ENCODE data around the gene UTP14C. TPM values are rescaled to one million over a fixed set of nuclear protein-coding genes. Genes with fewer than 3 reads are reported as not detected.
A peak's percentile ranks its signal among the peaks of the same experiment; 100 is the strongest.

Gene UTP14C, protein sequence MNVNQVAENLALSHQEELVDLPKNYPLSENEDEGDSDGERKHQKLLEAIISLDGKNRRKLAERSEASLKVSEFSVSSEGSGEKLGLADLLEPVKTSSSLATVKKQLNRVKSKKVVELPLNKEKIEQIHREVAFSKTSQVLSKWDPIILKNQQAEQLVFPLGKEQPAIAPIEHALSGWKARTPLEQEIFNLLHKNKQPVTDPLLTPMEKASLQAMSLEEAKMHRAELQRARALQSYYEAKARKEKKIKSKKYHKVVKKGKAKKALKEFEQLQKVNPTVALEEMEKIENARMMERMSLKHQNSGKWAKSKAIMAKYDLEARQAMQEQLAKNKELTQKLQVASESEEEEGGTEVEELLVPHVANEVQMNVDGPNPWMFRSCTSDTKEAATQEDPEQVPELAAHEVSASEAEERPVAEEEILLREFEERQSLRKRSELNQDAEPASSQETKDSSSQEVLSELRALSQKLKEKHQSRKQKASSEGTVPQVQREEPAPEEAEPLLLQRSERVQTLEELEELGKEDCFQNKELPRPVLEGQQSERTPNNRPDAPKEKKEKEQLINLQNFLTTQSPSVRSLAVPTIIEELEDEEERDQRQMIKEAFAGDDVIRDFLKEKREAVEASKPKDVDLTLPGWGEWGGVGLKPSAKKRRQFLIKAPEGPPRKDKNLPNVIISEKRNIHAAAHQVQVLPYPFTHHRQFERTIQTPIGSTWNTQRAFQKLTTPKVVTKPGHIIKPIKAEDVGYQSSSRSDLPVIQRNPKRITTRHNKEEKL
- total RNA-seq (2021; ENCODE audit: unreplicated experiment) (9.0 TPM), Bru-seq, nascent RNA (percentile 72 among the genes with signal in this experiment), BruChase-seq, experiment 1, labeled RNA remaining after a 6-hour chase (percentile 93 among the genes with signal in this experiment), BruChase-seq, experiment 2, labeled RNA remaining after a 2-hour chase (percentile 94 among the genes with signal in this experiment)
- 3.0 and 3.8 TPM in 2 replicates for polyA plus RNA-seq (2012)
- long read RNA-seq, partial matches to known transcripts = 0 of 1 reads
- long read RNA-seq, other reads (novel, unspliced or antisense) = 1 of 1 reads

DNA sequence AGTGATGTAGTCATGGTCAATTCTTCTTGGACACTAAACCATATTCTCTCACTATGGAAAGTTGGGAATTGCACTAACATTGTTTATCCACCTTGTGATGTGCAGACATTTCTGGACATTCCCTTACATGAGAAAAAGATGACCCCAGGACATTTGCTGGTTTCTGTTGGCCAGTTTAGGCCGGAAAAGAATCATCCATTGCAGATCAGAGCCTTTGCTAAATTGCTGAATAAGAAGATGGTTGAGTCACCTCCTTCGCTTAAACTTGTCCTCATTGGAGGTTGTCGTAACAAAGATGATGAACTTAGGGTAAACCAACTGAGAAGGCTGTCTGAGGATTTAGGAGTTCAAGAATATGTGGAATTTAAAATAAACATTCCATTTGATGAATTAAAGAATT lies at the start of gene UTP14C:
Gene UTP14C, plus strand, starts transcription at position 211 of the 400 bp plus-strand sequence. CDS start 4,114 bp downstream, outside the sequence.
- POLR2A ChIA-PET = no interaction called here
- Histone ChIP-seq H3K4me2 (ENCODE audit: low read length) (no peak within 1 kb of the TSS), H3K9me2 (ENCODE audit: insufficient read depth) (no peaks in the 10 kb centered on the region), H3K79me2 (ENCODE audit: insufficient read depth, low read length) (peaks cover 7% of the 10 kb centered on the region; the same call in 1 of the 2 replicates), H2AFZ (ENCODE audit: low read depth, low read length, poor library complexity, severe bottlenecking) (no peak within 1 kb of the TSS), H3K27me3 (ENCODE audit: insufficient read depth, low read length) (no peaks in the 10 kb centered on the region), H3K4me1 (ENCODE audit: control insufficient read depth in 1 of 2, insufficient read depth in 2 of 2, low read length in 2 of 2) (no peaks in the 10 kb centered on the region), H3K9ac (ENCODE audit: low read length) (no peak within 1 kb of the TSS), H3K9me3 (ENCODE audit: control insufficient read depth in 1 of 2, insufficient read depth in 1 of 2, low read depth in 1 of 2, low read length in 2 of 2) (no peaks in the 10 kb centered on the region), H3K36me3 (ENCODE audit: control insufficient read depth in 1 of 2, insufficient read depth in 2 of 2, low read length in 2 of 2) (peaks cover 15% of the 10 kb centered on the region in 2 experiments; a peak in 3 of 4 replicates), H4K20me1 (ENCODE audit: insufficient read depth) (no peaks in the 10 kb centered on the region), H3K27ac (ENCODE audit: low read depth, low read length) (no peak within 1 kb of the TSS), H3K4me3 (replicated peaks in 1 of 2; ENCODE audit: low read depth in 1 of 2, low read length in 2 of 2) (no peak within 1 kb of the TSS)
- no peak for DNase-seq (ENCODE audit: low read depth, low spot score)
- BruUV-seq (replicated peaks) = no TSS peak
- RAD21 ChIA-PET (ENCODE audit: low non-redundant PET in 1 of 2, low total read pairs in 2 of 2, uncharacterized antibody in 2 of 2, unreplicated experiment in 2 of 2) = no interaction called here
- CTCF ChIA-PET = no interaction called here
- TF ChIP-seq ZFX (IDR thresholded peaks at IDR 0.05) = no peak
- TF ChIP-seq, protein P1, sequence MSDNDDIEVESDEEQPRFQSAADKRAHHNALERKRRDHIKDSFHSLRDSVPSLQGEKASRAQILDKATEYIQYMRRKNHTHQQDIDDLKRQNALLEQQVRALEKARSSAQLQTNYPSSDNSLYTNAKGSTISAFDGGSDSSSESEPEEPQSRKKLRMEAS (IDR thresholded peaks at IDR 0.05) = no peak
- no peak for ATAC-seq
- intact Hi-C loops (cut with micrococcal nuclease) = no loop called here

DNA sequence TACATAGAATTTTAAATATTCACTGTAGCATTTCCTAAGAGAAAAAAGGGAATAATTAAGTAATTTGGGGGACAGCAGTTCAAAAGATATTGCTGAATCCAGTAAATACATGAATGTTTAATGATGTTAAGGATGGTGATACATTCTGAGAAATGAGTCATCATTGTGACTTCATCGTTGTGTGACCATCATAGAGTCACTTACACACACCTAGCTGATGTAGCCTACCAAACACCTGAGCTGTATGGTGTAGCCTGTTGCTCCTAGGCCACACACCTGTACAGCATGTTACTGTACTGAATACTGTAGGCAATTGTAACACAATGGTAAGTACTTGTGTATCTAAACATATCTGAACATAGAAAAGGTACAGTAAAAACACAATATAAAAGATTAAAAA lies 48.1 kb upstream of the UTP14C start:
- H3K9me3 ChIP-seq (ENCODE audit: control insufficient read depth in 1 of 2, insufficient read depth in 1 of 2, low read depth in 1 of 2, low read length in 2 of 2) = no peaks in the 10 kb centered on the region
- H2AFZ ChIP-seq (ENCODE audit: low read depth, low read length, poor library complexity, severe bottlenecking) = no peak overlapping the region
- H3K4me2 ChIP-seq (ENCODE audit: low read length) = no peak overlapping the region
- ChIA-PET RAD21 (ENCODE audit: low non-redundant PET in 1 of 2, low total read pairs in 2 of 2, uncharacterized antibody in 2 of 2, unreplicated experiment in 2 of 2) (no interaction called here), CTCF (no interaction called here), POLR2A (no interaction called here)
- no peaks in the 10 kb centered on the region for H3K79me2 ChIP-seq (ENCODE audit: insufficient read depth, low read length)
- TF ChIP-seq, protein P2, sequence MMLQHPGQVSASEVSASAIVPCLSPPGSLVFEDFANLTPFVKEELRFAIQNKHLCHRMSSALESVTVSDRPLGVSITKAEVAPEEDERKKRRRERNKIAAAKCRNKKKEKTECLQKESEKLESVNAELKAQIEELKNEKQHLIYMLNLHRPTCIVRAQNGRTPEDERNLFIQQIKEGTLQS (IDR thresholded peaks at IDR 0.05) = no peak
- TF ChIP-seq, protein P3, sequence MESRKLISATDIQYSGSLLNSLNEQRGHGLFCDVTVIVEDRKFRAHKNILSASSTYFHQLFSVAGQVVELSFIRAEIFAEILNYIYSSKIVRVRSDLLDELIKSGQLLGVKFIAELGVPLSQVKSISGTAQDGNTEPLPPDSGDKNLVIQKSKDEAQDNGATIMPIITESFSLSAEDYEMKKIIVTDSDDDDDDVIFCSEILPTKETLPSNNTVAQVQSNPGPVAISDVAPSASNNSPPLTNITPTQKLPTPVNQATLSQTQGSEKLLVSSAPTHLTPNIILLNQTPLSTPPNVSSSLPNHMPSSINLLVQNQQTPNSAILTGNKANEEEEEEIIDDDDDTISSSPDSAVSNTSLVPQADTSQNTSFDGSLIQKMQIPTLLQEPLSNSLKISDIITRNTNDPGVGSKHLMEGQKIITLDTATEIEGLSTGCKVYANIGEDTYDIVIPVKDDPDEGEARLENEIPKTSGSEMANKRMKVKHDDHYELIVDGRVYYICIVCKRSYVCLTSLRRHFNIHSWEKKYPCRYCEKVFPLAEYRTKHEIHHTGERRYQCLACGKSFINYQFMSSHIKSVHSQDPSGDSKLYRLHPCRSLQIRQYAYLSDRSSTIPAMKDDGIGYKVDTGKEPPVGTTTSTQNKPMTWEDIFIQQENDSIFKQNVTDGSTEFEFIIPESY (IDR thresholded peaks at IDR 0.05; ENCODE audit: extremely low read depth, insufficient replicate concordance, low read length) = no peak
- DNase-seq (ENCODE audit: low read depth, low spot score) (no peak), ATAC-seq (no peak)
- no TSS peak for BruUV-seq (replicated peaks)
- H3K4me3 ChIP-seq (replicated peaks in 1 of 2; ENCODE audit: low read depth in 1 of 2, low read length in 2 of 2) = no peak overlapping the region
- H3K27me3 ChIP-seq (ENCODE audit: insufficient read depth, low read length) = no peaks in the 10 kb centered on the region
- no peaks in the 10 kb centered on the region for H3K9me2 ChIP-seq (ENCODE audit: insufficient read depth)
- no peak overlapping the region for H3K27ac ChIP-seq (ENCODE audit: low read depth, low read length)
- no peaks in the 10 kb centered on the region for H4K20me1 ChIP-seq (ENCODE audit: insufficient read depth)
- H3K9ac ChIP-seq (ENCODE audit: low read length) = no peak overlapping the region
- no peaks in the 10 kb centered on the region for H3K36me3 ChIP-seq (ENCODE audit: control insufficient read depth in 1 of 2, insufficient read depth in 2 of 2, low read length in 2 of 2)
- intact Hi-C loops (cut with micrococcal nuclease) = no loop called here
- no peaks in the 10 kb centered on the region for H3K4me1 ChIP-seq (ENCODE audit: control insufficient read depth in 1 of 2, insufficient read depth in 2 of 2, low read length in 2 of 2)

Data from HCT116 (cell line).